ENCODE data around the gene SDHB.

DNA sequence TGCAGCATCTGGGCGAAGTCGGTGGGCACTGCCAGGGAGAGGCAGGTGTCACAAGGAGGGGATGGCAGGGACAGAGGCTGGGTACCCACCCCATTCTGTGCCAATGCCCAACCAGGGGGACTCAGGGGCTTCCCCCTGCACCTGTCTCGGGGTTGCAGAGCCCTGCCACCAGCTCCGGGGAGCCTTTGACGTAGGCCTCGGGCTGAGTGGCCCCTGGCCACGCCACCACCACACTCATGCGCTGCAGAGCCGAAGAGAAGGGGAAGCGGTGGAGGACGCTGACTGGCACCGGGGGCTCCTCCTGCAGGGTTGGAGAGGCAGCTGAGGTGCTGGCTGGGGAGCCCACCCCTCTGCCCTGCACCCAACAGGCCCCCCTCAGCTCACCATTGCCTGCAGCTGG, 61.7 kb downstream of the SDHB start:
- TF ChIP-seq, protein P1, sequence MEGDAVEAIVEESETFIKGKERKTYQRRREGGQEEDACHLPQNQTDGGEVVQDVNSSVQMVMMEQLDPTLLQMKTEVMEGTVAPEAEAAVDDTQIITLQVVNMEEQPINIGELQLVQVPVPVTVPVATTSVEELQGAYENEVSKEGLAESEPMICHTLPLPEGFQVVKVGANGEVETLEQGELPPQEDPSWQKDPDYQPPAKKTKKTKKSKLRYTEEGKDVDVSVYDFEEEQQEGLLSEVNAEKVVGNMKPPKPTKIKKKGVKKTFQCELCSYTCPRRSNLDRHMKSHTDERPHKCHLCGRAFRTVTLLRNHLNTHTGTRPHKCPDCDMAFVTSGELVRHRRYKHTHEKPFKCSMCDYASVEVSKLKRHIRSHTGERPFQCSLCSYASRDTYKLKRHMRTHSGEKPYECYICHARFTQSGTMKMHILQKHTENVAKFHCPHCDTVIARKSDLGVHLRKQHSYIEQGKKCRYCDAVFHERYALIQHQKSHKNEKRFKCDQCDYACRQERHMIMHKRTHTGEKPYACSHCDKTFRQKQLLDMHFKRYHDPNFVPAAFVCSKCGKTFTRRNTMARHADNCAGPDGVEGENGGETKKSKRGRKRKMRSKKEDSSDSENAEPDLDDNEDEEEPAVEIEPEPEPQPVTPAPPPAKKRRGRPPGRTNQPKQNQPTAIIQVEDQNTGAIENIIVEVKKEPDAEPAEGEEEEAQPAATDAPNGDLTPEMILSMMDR (IDR thresholded peaks at IDR 0.05; ENCODE audit: insufficient read depth, low read length, poor library complexity, severe bottlenecking): no peak
- no peak for TF ChIP-seq EZH2phosphoT487 (conservative IDR thresholded peaks at IDR 0.05; ENCODE audit: low read length)
